Neuronal stem cell (in vitro differentiated cells): ENCODE measurements around the gene CROCC.
"Not testable (repeated sequence)": the region's sequence is repeated elsewhere in the genome, so short reads cannot be mapped to it uniquely, and the experiment has no call there.

ENCODE experiments used
- DNase-seq: peaks from one replicate; pipeline ENCODE4 v3.0.0-alpha.2; 2013; ENCODE audit warnings: low spot score
- H2AFZ ChIP-seq: one replicate; pipeline ENCODE4 v1.6.1; 2013; ENCODE audit warnings: mild to moderate bottlenecking, low read length, inconsistent platforms
- H2AK5ac ChIP-seq: 2 replicates; pipeline ENCODE4 v1.6.1; 2013; ENCODE audit warnings: low read depth, mild to moderate bottlenecking, inconsistent platforms, low read length, moderate library complexity, mixed read lengths
- H2BK120ac ChIP-seq: 2 replicates; pipeline ENCODE4 v1.6.1; 2013; ENCODE audit warnings: low read depth, mild to moderate bottlenecking, inconsistent platforms, low read length, moderate library complexity, mixed read lengths
- H2BK12ac ChIP-seq: one replicate; pipeline ENCODE4 v1.6.1; 2013; ENCODE audit warnings: low read length, inconsistent platforms
- H2BK15ac ChIP-seq: 2 replicates; pipeline ENCODE4 v1.6.1; 2013; ENCODE audit warnings: mild to moderate bottlenecking, low read length, inconsistent platforms, mixed read lengths
- H2BK5ac ChIP-seq: one replicate; pipeline ENCODE4 v1.6.1; 2013; ENCODE audit warnings: inconsistent platforms, mild to moderate bottlenecking, low read length, moderate library complexity
- H3K14ac ChIP-seq: one replicate; pipeline ENCODE4 v1.6.1; 2013; ENCODE audit warnings: low read length, inconsistent platforms
- H3K18ac ChIP-seq: 2 replicates; pipeline ENCODE4 v1.6.1; 2013; ENCODE audit warnings: low read length, inconsistent platforms
- H3K23ac ChIP-seq: 2 replicates; pipeline ENCODE4 v1.6.1; 2013; ENCODE audit warnings: low read depth, mild to moderate bottlenecking, mixed read lengths, low read length, inconsistent platforms; ENCODE audit not compliant: poor library complexity
- H3K27ac ChIP-seq: replicated peaks from 3 replicates; pipeline ENCODE4 v1.5.1; 2013; ENCODE audit warnings: low read length, inconsistent platforms
- H3K27me3 ChIP-seq, 3 experiments: 2 replicates each; pipeline ENCODE4 v1.6.1; 2013; ENCODE audit warnings: low read length in 3 of 3, mild to moderate bottlenecking in 2 of 3, inconsistent platforms in 1 of 3, low read depth in 1 of 3, mixed read lengths in 1 of 3, moderate library complexity in 1 of 3; ENCODE audit not compliant: control insufficient read depth in 3 of 3, insufficient read depth in 3 of 3
- H3K36me3 ChIP-seq, 2 donors: replicated peaks in 1 of 2; 2 replicates each; pipeline ENCODE4 v1.6.1; 2013; ENCODE audit warnings: low read length in 2 of 2; ENCODE audit not compliant: control insufficient read depth in 2 of 2, insufficient read depth in 2 of 2
- H3K4ac ChIP-seq: 2 replicates; pipeline ENCODE4 v1.6.1; 2013; ENCODE audit warnings: inconsistent platforms, mild to moderate bottlenecking, low read length, moderate library complexity
- H3K4me1 ChIP-seq, 2 donors: 1 replicate in 1 of 2; 2 replicates in 1 of 2; pipeline ENCODE4 v1.6.1; 2013; ENCODE audit warnings: low read length in 2 of 2, low read depth in 1 of 2; ENCODE audit not compliant: control insufficient read depth in 2 of 2, insufficient read depth in 1 of 2
- H3K4me2 ChIP-seq: one replicate; pipeline ENCODE4 v1.6.1; 2013; ENCODE audit warnings: mild to moderate bottlenecking, low read length, inconsistent platforms; ENCODE audit not compliant: insufficient read depth, poor library complexity, severe bottlenecking
- H3K4me3 ChIP-seq, 2 donors: 2 replicates each; pipeline ENCODE4 v1.5.1; 2013; ENCODE audit warnings: low read length in 2 of 2, mild to moderate bottlenecking in 2 of 2, inconsistent platforms in 1 of 2, moderate library complexity in 1 of 2
- H3K79me1 ChIP-seq: one replicate; pipeline ENCODE4 v1.6.1; 2013; ENCODE audit warnings: low read depth, mild to moderate bottlenecking, inconsistent platforms, low read length, moderate library complexity
- H3K9ac ChIP-seq: one replicate; pipeline ENCODE4 v1.6.1; 2013; ENCODE audit warnings: mild to moderate bottlenecking, low read depth, low read length, inconsistent platforms; ENCODE audit not compliant: poor library complexity
- H3K9me3 ChIP-seq, 2 donors: replicated peaks in 1 of 2; 2 replicates each; pipeline versions ENCODE3 to v1.6.1; 2013; ENCODE audit warnings: low read length in 2 of 2, mild to moderate bottlenecking in 2 of 2, inconsistent platforms in 1 of 2, low read depth in 1 of 2, mixed read lengths in 1 of 2, moderate library complexity in 1 of 2; ENCODE audit not compliant: control insufficient read depth in 2 of 2, insufficient read depth in 1 of 2
- H4K8ac ChIP-seq: one replicate; pipeline ENCODE4 v1.6.1; 2013; ENCODE audit warnings: low read depth, mild to moderate bottlenecking, inconsistent platforms, low read length, moderate library complexity
- H4K91ac ChIP-seq: one replicate; pipeline ENCODE4 v1.6.1; 2013; ENCODE audit warnings: low read length, low read depth, mild to moderate bottlenecking, inconsistent platforms; ENCODE audit not compliant: poor library complexity
- WGBS, 2 donors: extraction: QIAGEN DNeasy Blood & Tissue Kit; methylation state at CpG; one replicate each; pipeline ENCODE4 v1.1.7; 2013; ENCODE audit warnings: missing lambda C conversion rate in 2 of 2, mixed read lengths in 1 of 2; ENCODE audit not compliant: insufficient read length in 2 of 2, insufficient replicate concordance in 1 of 2; ENCODE audit errors: extremely low coverage in 2 of 2; 5-methylcytosine and 5-hydroxymethylcytosine counted together

Gene CROCC

DNA sequence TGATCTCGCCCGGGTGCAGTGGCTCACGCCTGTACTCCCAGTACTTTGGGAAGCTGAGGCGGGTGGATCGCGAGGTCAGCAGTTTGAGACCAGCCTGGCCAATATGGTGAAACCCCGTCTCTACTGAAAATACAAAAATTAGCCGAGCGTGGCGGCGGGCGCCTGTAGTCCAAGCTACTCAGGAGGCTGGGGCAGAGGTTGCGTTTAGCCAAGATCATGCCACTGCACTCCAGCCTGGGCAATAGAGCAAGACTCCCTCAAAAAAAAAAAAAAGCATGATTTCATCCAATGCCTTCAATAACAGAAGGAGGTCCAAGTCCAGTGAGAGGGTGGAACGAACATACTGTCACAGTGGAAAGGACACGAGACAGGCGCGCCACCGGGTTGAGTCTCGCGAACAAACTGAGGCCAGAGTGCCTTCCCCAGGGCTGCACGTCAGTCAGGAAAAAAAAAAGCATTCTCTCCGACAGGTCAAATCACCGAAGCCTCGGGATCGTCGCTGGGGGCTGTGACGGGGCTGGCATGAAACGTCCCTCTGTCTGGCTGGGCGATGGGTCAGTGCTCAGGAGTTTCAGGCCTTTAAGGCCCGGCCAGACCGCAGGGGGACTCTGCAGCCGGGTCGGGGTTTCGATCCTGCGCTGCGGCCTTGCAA lies 8.4 kb upstream of the CROCC start:
- no peak for DNase-seq

DNA sequence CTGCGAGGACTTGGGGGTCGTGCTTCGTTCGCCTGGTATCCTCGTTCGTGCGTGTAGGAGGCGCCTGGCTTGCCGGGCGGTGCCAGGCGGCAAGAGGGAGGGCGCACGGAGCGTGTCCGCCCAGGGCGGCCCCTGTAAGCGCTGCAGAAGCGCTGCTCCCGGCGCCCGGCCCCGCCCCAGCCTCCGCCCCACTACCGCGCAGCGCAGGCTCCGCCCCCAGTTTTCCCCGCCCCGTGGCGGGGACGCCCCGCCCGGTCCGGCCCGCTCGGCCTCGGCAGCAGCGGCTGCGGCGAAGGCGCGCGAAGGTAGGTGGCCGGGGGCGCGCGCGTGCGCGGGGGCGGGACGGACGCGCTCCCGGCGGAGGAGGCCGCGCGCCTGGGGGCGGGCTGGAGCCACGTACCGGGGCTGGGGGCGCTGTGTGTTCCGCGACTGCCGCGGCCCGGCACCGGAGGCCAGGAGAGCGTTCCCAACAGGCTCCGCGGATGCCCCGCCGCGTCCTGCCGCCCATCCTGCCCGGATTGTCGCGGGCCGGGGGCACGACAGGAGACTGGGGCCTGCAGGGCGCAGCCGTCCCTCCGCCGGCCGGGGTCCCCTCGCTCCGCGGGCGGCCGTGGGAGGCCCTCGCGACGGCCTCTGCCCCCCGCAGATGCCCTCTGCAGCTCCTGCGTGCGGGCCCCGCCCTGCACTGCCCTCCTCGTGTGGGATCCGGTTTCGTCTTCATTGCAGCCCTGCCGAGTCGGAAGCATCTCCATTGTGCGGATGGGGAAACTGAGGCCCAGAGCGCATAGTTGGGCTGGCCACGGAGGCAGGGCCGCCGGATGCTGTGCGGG lies 7.7 kb upstream of the CROCC start:
- WGBS, 2 donors = no CpG with 5 or more reads among the region's 109 CpGs

More for the DNA sequence above, 8.4 kb upstream of the CROCC start:
- Histone ChIP-seq H2BK5ac (no peak overlapping the region), H3K4me1 (peaks cover 5 to 6% of the 10 kb centered on the region in 2 donors), H2BK12ac (no peak overlapping the region), H3K36me3 (no peaks in the 10 kb centered on the region), H3K18ac (peak overlapping the region; percentile 20), H3K9ac (peak overlapping the region; percentile 46), H3K9me3 (no peaks in the 10 kb centered on the region), H3K27me3 (no peaks in the 10 kb centered on the region), H3K23ac (no peak overlapping the region), H2BK15ac (no peak overlapping the region), H3K79me1 (peaks cover 2% of the 10 kb centered on the region), H2AFZ (peak overlapping the region; percentile 93), H3K14ac (no peak overlapping the region), H3K4ac (no peak overlapping the region), H4K91ac (no peak overlapping the region), H4K8ac (no peak overlapping the region), H2AK5ac (no peak overlapping the region), H3K27ac (peak overlapping the region; percentile 45), H3K4me2 (peak overlapping the region; percentile 68), H2BK120ac (no peak overlapping the region), H3K4me3 (peak overlapping the region; percentile 62 to 68)
- no CpG with 5 or more reads among the region's 36 CpGs for WGBS, 2 donors

DNA sequence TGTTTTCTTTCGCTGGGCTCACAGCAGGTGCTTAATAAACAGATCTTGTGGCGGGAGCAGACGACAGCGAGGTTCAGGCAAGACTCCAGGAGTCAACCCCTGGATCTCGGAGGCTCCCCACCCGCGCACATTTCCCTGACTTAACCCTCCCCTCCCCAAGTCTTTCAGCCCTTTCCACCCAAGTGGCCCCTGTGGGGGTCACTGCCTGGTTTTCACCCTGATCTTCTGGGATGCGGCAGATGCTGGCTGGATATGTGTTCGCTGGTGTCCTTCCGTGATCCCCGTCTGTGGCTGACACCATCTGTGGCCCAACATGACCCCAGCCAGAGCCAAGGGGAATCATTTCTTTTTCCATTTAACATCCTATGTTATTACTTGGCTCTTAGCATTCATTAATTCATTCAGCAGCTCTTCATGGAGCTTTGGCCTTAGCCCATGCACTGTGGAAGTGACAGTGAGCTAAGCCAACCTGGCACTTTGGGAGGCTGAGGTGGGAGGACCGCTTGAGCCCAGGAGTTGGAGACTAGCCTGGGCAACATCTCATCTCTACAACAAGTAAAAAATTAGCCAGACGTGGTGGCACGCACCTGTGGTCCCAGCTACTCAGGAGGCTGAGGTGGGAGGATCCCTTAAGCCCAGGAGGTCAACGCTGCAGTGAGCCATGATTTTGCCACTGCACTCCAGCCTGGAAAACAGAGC lies 6.7 kb upstream of the CROCC start:
- Histone ChIP-seq H3K9ac (peak overlapping the region; percentile 21), H3K4me3 (peak overlapping the region in 1 of 2 donors; percentile 62), H2BK120ac (peak overlapping the region; percentile 35), H2AK5ac (peak overlapping the region; percentile 15)
- not testable (repeated sequence) for H3K27me3 ChIP-seq, H4K8ac ChIP-seq, H3K36me3 ChIP-seq, H3K79me1 ChIP-seq, H3K18ac ChIP-seq, H4K91ac ChIP-seq, H3K27ac ChIP-seq, H3K4me1 ChIP-seq, H3K4ac ChIP-seq, DNase-seq, H3K14ac ChIP-seq, H3K23ac ChIP-seq, H2BK5ac ChIP-seq, H3K9me3 ChIP-seq, H3K4me2 ChIP-seq, H2BK15ac ChIP-seq, H2AFZ ChIP-seq, H2BK12ac ChIP-seq
- WGBS, 2 donors = no CpG with 5 or more reads among the region's 15 CpGs

More for the DNA sequence above, 7.7 kb upstream of the CROCC start:
- Histone ChIP-seq H4K8ac (no peak overlapping the region), H3K27me3 (no peaks in the 10 kb centered on the region), H2BK12ac (peak overlapping the region; percentile 41), H2AK5ac (peak overlapping the region; percentile 97), H3K9me3 (no peaks in the 10 kb centered on the region), H3K9ac (peak overlapping the region; percentile 95), H2BK120ac (peak overlapping the region; percentile 47), H2AFZ (peak overlapping the region; percentile 93), H3K27ac (peak overlapping the region; percentile 78), H3K4me1 (peaks cover 5 to 6% of the 10 kb centered on the region in 2 donors), H3K79me1 (peaks cover 2% of the 10 kb centered on the region), H3K4me3 (peak overlapping the region; percentile 62 to 85), H3K4ac (no peak overlapping the region), H3K36me3 (no peaks in the 10 kb centered on the region), H2BK15ac (peak overlapping the region; percentile 89), H2BK5ac (peak overlapping the region; percentile 39), H4K91ac (peak overlapping the region; percentile 72), H3K14ac (peak overlapping the region; percentile 71), H3K4me2 (peak overlapping the region; percentile 83), H3K23ac (peak overlapping the region; percentile 98), H3K18ac (peak overlapping the region; percentile 96)
- DNase-seq = peak; percentile 90

DNA sequence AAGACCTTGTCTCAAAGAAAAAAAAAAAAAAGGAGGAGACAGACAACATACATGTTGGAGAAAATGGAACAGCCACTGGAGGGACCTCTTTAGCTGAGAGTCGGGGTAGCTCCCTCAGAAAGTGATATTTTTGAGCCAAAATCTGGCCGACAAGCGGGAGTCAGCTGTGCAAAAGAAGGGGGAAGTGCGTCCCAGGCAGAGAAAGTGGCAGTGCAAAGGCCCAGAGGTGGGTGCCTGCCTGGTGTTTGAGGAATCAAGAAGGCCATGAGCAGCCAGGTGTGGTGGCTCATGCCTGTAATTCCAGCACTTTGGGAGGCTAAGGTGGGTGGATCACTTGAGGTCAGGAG lies 6.1 kb upstream of the CROCC start:
- H3K27ac ChIP-seq = no peak overlapping the region
- no peak overlapping the region for H2BK12ac ChIP-seq
- no CpG with 5 or more reads among the region's 4 CpGs for WGBS, 2 donors
- no peak overlapping the region for H4K8ac ChIP-seq
- H2BK5ac ChIP-seq = no peak overlapping the region
- no peak overlapping the region for H3K9ac ChIP-seq
- H4K91ac ChIP-seq = no peak overlapping the region
- no peak overlapping the region for H2BK15ac ChIP-seq
- H3K18ac ChIP-seq = no peak overlapping the region
- peaks cover 5 to 6% of the 10 kb centered on the region in 2 donors for H3K4me1 ChIP-seq
- no peak overlapping the region for H3K4me2 ChIP-seq
- DNase-seq = no peak
- no peak overlapping the region for H3K4ac ChIP-seq
- H3K27me3 ChIP-seq = no peaks in the 10 kb centered on the region
- no peak overlapping the region for H3K14ac ChIP-seq
- H3K23ac ChIP-seq = no peak overlapping the region
- H3K36me3 ChIP-seq = no peaks in the 10 kb centered on the region
- H3K4me3 ChIP-seq = no peak overlapping the region
- no peak overlapping the region for H2AK5ac ChIP-seq
- H2BK120ac ChIP-seq = no peak overlapping the region
- no peaks in the 10 kb centered on the region for H3K9me3 ChIP-seq
- H3K79me1 ChIP-seq = peaks cover 2% of the 10 kb centered on the region
- H2AFZ ChIP-seq = no peak overlapping the region
